PFSK-1 (cell line): ENCODE data around the gene MYEOV.

Experiments
- FOXP2 ChIP-seq: optimal IDR thresholded peaks from 2 replicates; pipeline ENCODE3; 2011; ENCODE audit warnings: borderline replicate concordance, control low read depth, inconsistent platforms; ENCODE audit not compliant: insufficient read depth; ENCODE audit errors: extremely low read length, extremely low read depth
- POLR2AphosphoS5 ChIP-seq: IDR thresholded peaks from 2 replicates; pipeline ENCODE4 v1.6.1; 2012; ENCODE audit warnings: low read depth, mild to moderate bottlenecking, control low read depth, low read length, moderate library complexity
- SIN3A ChIP-seq: IDR thresholded peaks from 2 replicates; pipeline ENCODE4 v1.6.1; 2012; ENCODE audit warnings: mild to moderate bottlenecking, low read length, moderate library complexity, borderline replicate concordance; ENCODE audit not compliant: insufficient read depth
- TAF1 ChIP-seq: IDR thresholded peaks from 2 replicates; pipeline ENCODE4 v1.6.1; 2012; ENCODE audit warnings: low read length, control low read depth, borderline replicate concordance; ENCODE audit not compliant: insufficient read depth

DNA sequence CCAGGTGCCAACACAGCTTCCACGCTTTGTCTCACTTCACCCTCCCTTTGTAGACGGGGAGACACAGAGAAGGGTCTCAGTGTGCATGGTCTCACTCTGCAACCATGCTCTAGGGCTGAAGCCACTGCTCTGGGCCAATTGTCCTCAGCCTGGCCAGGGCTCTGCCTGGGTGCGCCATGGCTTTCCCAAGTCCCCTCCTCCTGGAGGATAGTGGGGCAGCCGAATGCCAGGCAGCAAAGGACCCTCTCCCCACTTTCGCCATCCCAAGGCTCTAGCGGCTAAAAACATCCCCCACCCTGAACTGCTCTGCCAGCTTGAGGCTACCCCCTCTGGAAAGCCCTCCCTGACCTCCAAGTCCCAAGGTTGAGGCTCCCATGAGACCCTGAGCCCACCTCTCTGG is 20.4 kb upstream of the MYEOV start:
- no peak for TF ChIP-seq TAF1
- no peak for TF ChIP-seq SIN3A
- no peak for TF ChIP-seq POLR2AphosphoS5
- no peak for TF ChIP-seq FOXP2
